NCI-H2227 (cell line): ENCODE data around the gene SCAPER.

Experiments
- DNase-seq: peaks from one replicate; lab custom pipeline; 2025; ENCODE audit not compliant: unreplicated experiment; lab: John Stamatoyannopoulos, UW

SCAPER gene

GRCh38 chr15:76905013-76905839 is at the start of gene SCAPER:
Gene SCAPER (minus strand): TSS chr15:76905340. CDS start chr15:76883817, 21,523 bp downstream.
- DNase-seq, result peak; percentile 90

- no peak for DNase-seq
These were observed 49.6 kb upstream of the SCAPER start for GRCh38 chr15:76954744-76955143.

- no peak for DNase-seq
These were observed 48.8 kb upstream of the SCAPER start for GRCh38 chr15:76953913-76954312.

- DNase-seq, result no peak
These were observed 46.1 kb upstream of the SCAPER start for GRCh38 chr15:76951220-76951619.

GRCh38 chr15:76947454-76947853 is 42.3 kb upstream of the SCAPER start:
- no peak for DNase-seq

- DNase-seq, result no peak
These were observed 40.5 kb upstream of the SCAPER start for GRCh38 chr15:76945494-76946093.

- DNase-seq, result no peak
These were observed 37.2 kb upstream of the SCAPER start for GRCh38 chr15:76942331-76942730.

GRCh38 chr15:76941636-76942035 is 36.5 kb upstream of the SCAPER start:
- no peak for DNase-seq

- DNase-seq, result no peak
These were observed 34.6 kb upstream of the SCAPER start for GRCh38 chr15:76939715-76940114.

GRCh38 chr15:76938752-76939151 is 33.6 kb upstream of the SCAPER start:
- no peak for DNase-seq

GRCh38 chr15:76936671-76937070 is 31.5 kb upstream of the SCAPER start:
- no peak for DNase-seq

- no peak for DNase-seq
These were observed 30.5 kb upstream of the SCAPER start for GRCh38 chr15:76935620-76936019.

GRCh38 chr15:76932135-76932966 is 27.2 kb upstream of the SCAPER start:
- peak; percentile 23 for DNase-seq

GRCh38 chr15:76931397-76932134 is 26.4 kb upstream of the SCAPER start, which contains the start of gene RCN2:
Gene RCN2 (plus strand): TSS chr15:76931749. CDS start chr15:76931842, 93 bp downstream.
- DNase-seq, result peak; percentile 93

- DNase-seq, result no peak
These were observed 25.8 kb upstream of the SCAPER start for GRCh38 chr15:76930831-76931396.

GRCh38 chr15:76929011-76929760 is 24.0 kb upstream of the SCAPER start:
- DNase-seq, result no peak

GRCh38 chr15:76928201-76928600 is 23.1 kb upstream of the SCAPER start:
- DNase-seq, result no peak

- no peak for DNase-seq
These were observed 11.2 kb upstream of the SCAPER start for GRCh38 chr15:76916369-76916768.

- DNase-seq, result no peak
These were observed 8.6 kb upstream of the SCAPER start for GRCh38 chr15:76913737-76914136.

- no peak for DNase-seq
These were observed 7.3 kb upstream of the SCAPER start for GRCh38 chr15:76912430-76912829.
